DOHH2 (cell line): ENCODE measurements around the gene TDP1.

Experiments used
- H3F3A ChIP-seq: fragments of 200-600 bp; sonication (generic), shearing (Covaris generic); 2 replicates; pipeline ENCODE4 v1.6.0; 2016; ENCODE audit warnings: antibody characterized with exemption, mild to moderate bottlenecking; ENCODE audit not compliant: control insufficient read depth, insufficient read depth
- H3K27ac ChIP-seq: fragments of 200-600 bp; sonication (generic); 2 replicates; pipeline ENCODE4 v1.5.1; 2014; ENCODE audit warnings: low read depth, mild to moderate bottlenecking, low read length, moderate library complexity
- H3K27me3 ChIP-seq: fragments of 200-600 bp; sonication (generic); 2 replicates; pipeline ENCODE4 v1.6.1; 2014; ENCODE audit warnings: mild to moderate bottlenecking, low read length, mixed read lengths; ENCODE audit not compliant: control insufficient read depth
- H3K36me3 ChIP-seq: fragments of 200-600 bp; sonication (generic); 2 replicates; pipeline ENCODE4 v1.6.1; 2014; ENCODE audit warnings: mild to moderate bottlenecking, low read length, moderate library complexity, mixed read lengths; ENCODE audit not compliant: control insufficient read depth
- H3K4me1 ChIP-seq: fragments of 200-600 bp; sonication (generic); 2 replicates; pipeline ENCODE4 v1.6.1; 2014; ENCODE audit warnings: mild to moderate bottlenecking, low read length, mixed read lengths; ENCODE audit not compliant: control insufficient read depth
- H3K4me2 ChIP-seq: fragments of 200-600 bp; sonication (generic); 2 replicates; pipeline ENCODE4 v1.6.0; 2014; ENCODE audit warnings: mild to moderate bottlenecking, low read length, moderate library complexity
- H3K4me3 ChIP-seq: fragments of 200-600 bp; sonication (generic); 2 replicates; pipeline ENCODE4 v1.5.1; 2014; ENCODE audit warnings: mild to moderate bottlenecking, low read length, mixed read lengths
- H3K79me2 ChIP-seq: fragments of 200-600 bp; sonication (generic); 2 replicates; pipeline ENCODE4 v1.6.1; 2014; ENCODE audit warnings: mild to moderate bottlenecking, low read length, mixed read lengths; ENCODE audit not compliant: control insufficient read depth
- H3K9me2 ChIP-seq: fragments of 200-600 bp; sonication (generic); replicated peaks from 2 replicates; pipeline ENCODE4 v1.6.1; 2014; ENCODE audit warnings: mild to moderate bottlenecking, low read length, mixed read lengths; ENCODE audit not compliant: control insufficient read depth
- H3K9me3 ChIP-seq: fragments of 200-600 bp; sonication (generic); 2 replicates; pipeline ENCODE4 v1.6.1; 2014; ENCODE audit warnings: antibody characterized with exemption, low read length, mixed read lengths; ENCODE audit not compliant: control insufficient read depth, insufficient read depth
- H4K20me1 ChIP-seq: fragments of 200-600 bp; sonication (generic); 2 replicates; pipeline ENCODE4 v1.6.0; 2014; ENCODE audit warnings: low read depth, mild to moderate bottlenecking, antibody characterized with exemption, low read length, moderate library complexity; ENCODE audit not compliant: control insufficient read depth, insufficient read depth
- CTCF ChIP-seq: fragments of 200-600 bp; sonication (generic); IDR thresholded peaks from one replicate; pipeline ENCODE4 v1.5.1; 2014; ENCODE audit warnings: antibody characterized with exemption, mild to moderate bottlenecking, low read depth, low read length; ENCODE audit not compliant: poor library complexity, severe bottlenecking
- EZH2phosphoT487 ChIP-seq: fragments of 200-600 bp; sonication (generic); IDR thresholded peaks from 2 replicates; pipeline ENCODE4 v1.6.1; 2017; ENCODE audit warnings: borderline replicate concordance, mild to moderate bottlenecking, antibody characterized with exemption, low read length, moderate library complexity, mixed read lengths

The TDP1 gene

GRCh38 chr14:90060312-90060964, 104.7 kb downstream of the TDP1 start:
- no peaks in the 10 kb centered on the region for H3K36me3 ChIP-seq
- H4K20me1 ChIP-seq, result no peaks in the 10 kb centered on the region
- no peaks in the 10 kb centered on the region for H3K79me2 ChIP-seq
- H3K4me2 ChIP-seq, result peak overlapping the region; percentile 53
- TF ChIP-seq EZH2phosphoT487, result no peak; the same call in 1 of the 2 replicates
- TF ChIP-seq CTCF, result peak; percentile 42
- peaks cover 36% of the 10 kb centered on the region for H3K4me1 ChIP-seq
- H3K9me3 ChIP-seq, result peaks cover 4% of the 10 kb centered on the region; the same call in 1 of the 2 replicates
- no peaks in the 10 kb centered on the region for H3K9me2 ChIP-seq
- H3K27me3 ChIP-seq, result peaks cover 71% of the 10 kb centered on the region
- H3K27ac ChIP-seq, result no peak overlapping the region
- peaks cover 4% of the 10 kb centered on the region; the same call in 1 of the 2 replicates for H3F3A ChIP-seq
- H3K4me3 ChIP-seq, result peak overlapping the region; percentile 40

GRCh38 chr14:90060965-90061684, 105.4 kb downstream of the TDP1 start:
- Histone ChIP-seq H3K79me2 (no peaks in the 10 kb centered on the region), H3K4me1 (peaks cover 36% of the 10 kb centered on the region), H3K4me2 (peak overlapping the region; percentile 53), H3K27ac (no peak overlapping the region), H3K36me3 (no peaks in the 10 kb centered on the region), H3K4me3 (peak overlapping the region; percentile 40), H3K9me3 (peaks cover 4% of the 10 kb centered on the region; the same call in 1 of the 2 replicates), H3K27me3 (peaks cover 70% of the 10 kb centered on the region), H3F3A (peaks cover 4% of the 10 kb centered on the region; the same call in 1 of the 2 replicates), H4K20me1 (no peaks in the 10 kb centered on the region), H3K9me2 (no peaks in the 10 kb centered on the region)
- TF ChIP-seq CTCF, result no peak
- TF ChIP-seq EZH2phosphoT487, result no peak

GRCh38 chr14:90061685-90062126, 106.0 kb downstream of the TDP1 start, which contains the start of gene KCNK13:
KCNK13 (plus strand) TSS chr14:90061994; CDS start chr14:90062206, 212 bp downstream.
- no peak within 1 kb of the TSS for H3K27ac ChIP-seq
- peaks cover 4% of the 10 kb centered on the region; the same call in 1 of the 2 replicates for H3F3A ChIP-seq
- H3K79me2 ChIP-seq, result no peaks in the 10 kb centered on the region
- peak within 1 kb of the TSS; percentile 40 for H3K4me3 ChIP-seq
- no peaks in the 10 kb centered on the region for H3K9me2 ChIP-seq
- no peaks in the 10 kb centered on the region for H4K20me1 ChIP-seq
- H3K4me2 ChIP-seq, result peak within 1 kb of the TSS; percentile 53
- H3K4me1 ChIP-seq, result peaks cover 36% of the 10 kb centered on the region
- H3K36me3 ChIP-seq, result no peaks in the 10 kb centered on the region
- H3K27me3 ChIP-seq, result peaks cover 67% of the 10 kb centered on the region
- H3K9me3 ChIP-seq, result peaks cover 4% of the 10 kb centered on the region; the same call in 1 of the 2 replicates
- peak; percentile 19; the same call in 1 of the 2 replicates for TF ChIP-seq EZH2phosphoT487
- no peak for TF ChIP-seq CTCF
